DOHH2 (cell line): ENCODE data around the gene EVC2.

ENCODE experiments used
- H3F3A ChIP-seq: fragments of 200-600 bp; sonication (generic), shearing (Covaris generic); 2 replicates; pipeline ENCODE4 v1.6.0; 2016; ENCODE audit warnings: antibody characterized with exemption, mild to moderate bottlenecking; ENCODE audit not compliant: control insufficient read depth, insufficient read depth
- H3K27ac ChIP-seq: fragments of 200-600 bp; sonication (generic); 2 replicates; pipeline ENCODE4 v1.5.1; 2014; ENCODE audit warnings: low read depth, mild to moderate bottlenecking, low read length, moderate library complexity
- H3K27me3 ChIP-seq: fragments of 200-600 bp; sonication (generic); 2 replicates; pipeline ENCODE4 v1.6.1; 2014; ENCODE audit warnings: mild to moderate bottlenecking, low read length, mixed read lengths; ENCODE audit not compliant: control insufficient read depth
- H3K36me3 ChIP-seq: fragments of 200-600 bp; sonication (generic); 2 replicates; pipeline ENCODE4 v1.6.1; 2014; ENCODE audit warnings: mild to moderate bottlenecking, low read length, moderate library complexity, mixed read lengths; ENCODE audit not compliant: control insufficient read depth
- H3K4me1 ChIP-seq: fragments of 200-600 bp; sonication (generic); 2 replicates; pipeline ENCODE4 v1.6.1; 2014; ENCODE audit warnings: mild to moderate bottlenecking, low read length, mixed read lengths; ENCODE audit not compliant: control insufficient read depth
- H3K4me2 ChIP-seq: fragments of 200-600 bp; sonication (generic); 2 replicates; pipeline ENCODE4 v1.6.0; 2014; ENCODE audit warnings: mild to moderate bottlenecking, low read length, moderate library complexity
- H3K4me3 ChIP-seq: fragments of 200-600 bp; sonication (generic); 2 replicates; pipeline ENCODE4 v1.5.1; 2014; ENCODE audit warnings: mild to moderate bottlenecking, low read length, mixed read lengths
- H3K79me2 ChIP-seq: fragments of 200-600 bp; sonication (generic); 2 replicates; pipeline ENCODE4 v1.6.1; 2014; ENCODE audit warnings: mild to moderate bottlenecking, low read length, mixed read lengths; ENCODE audit not compliant: control insufficient read depth
- H3K9me2 ChIP-seq: fragments of 200-600 bp; sonication (generic); replicated peaks from 2 replicates; pipeline ENCODE4 v1.6.1; 2014; ENCODE audit warnings: mild to moderate bottlenecking, low read length, mixed read lengths; ENCODE audit not compliant: control insufficient read depth
- H3K9me3 ChIP-seq: fragments of 200-600 bp; sonication (generic); 2 replicates; pipeline ENCODE4 v1.6.1; 2014; ENCODE audit warnings: antibody characterized with exemption, low read length, mixed read lengths; ENCODE audit not compliant: control insufficient read depth, insufficient read depth
- H4K20me1 ChIP-seq: fragments of 200-600 bp; sonication (generic); 2 replicates; pipeline ENCODE4 v1.6.0; 2014; ENCODE audit warnings: low read depth, mild to moderate bottlenecking, antibody characterized with exemption, low read length, moderate library complexity; ENCODE audit not compliant: control insufficient read depth, insufficient read depth
- CTCF ChIP-seq: fragments of 200-600 bp; sonication (generic); IDR thresholded peaks from one replicate; pipeline ENCODE4 v1.5.1; 2014; ENCODE audit warnings: antibody characterized with exemption, mild to moderate bottlenecking, low read depth, low read length; ENCODE audit not compliant: poor library complexity, severe bottlenecking
- EZH2phosphoT487 ChIP-seq: fragments of 200-600 bp; sonication (generic); IDR thresholded peaks from 2 replicates; pipeline ENCODE4 v1.6.1; 2017; ENCODE audit warnings: borderline replicate concordance, mild to moderate bottlenecking, antibody characterized with exemption, low read length, moderate library complexity, mixed read lengths

Gene EVC2

GRCh38 chr4:5527211-5527610, 181.1 kb downstream of the EVC2 start:
- Histone ChIP-seq H3K4me1 (no peaks in the 10 kb centered on the region), H4K20me1 (no peaks in the 10 kb centered on the region), H3K27me3 (no peaks in the 10 kb centered on the region), H3K27ac (no peak overlapping the region), H3F3A (no peaks in the 10 kb centered on the region), H3K4me3 (no peak overlapping the region), H3K36me3 (no peaks in the 10 kb centered on the region), H3K79me2 (no peaks in the 10 kb centered on the region), H3K4me2 (no peak overlapping the region), H3K9me2 (no peaks in the 10 kb centered on the region), H3K9me3 (no peaks in the 10 kb centered on the region)
- TF ChIP-seq CTCF (no peak), EZH2phosphoT487 (no peak)

GRCh38 chr4:5526080-5526846, 182.1 kb downstream of the EVC2 start:
- no peaks in the 10 kb centered on the region for H3K36me3 ChIP-seq
- H4K20me1 ChIP-seq = no peaks in the 10 kb centered on the region
- no peak overlapping the region for H3K4me3 ChIP-seq
- no peaks in the 10 kb centered on the region for H3K4me1 ChIP-seq
- H3K27ac ChIP-seq = no peak overlapping the region
- H3F3A ChIP-seq = no peaks in the 10 kb centered on the region
- no peaks in the 10 kb centered on the region for H3K79me2 ChIP-seq
- H3K4me2 ChIP-seq = no peak overlapping the region
- H3K27me3 ChIP-seq = no peaks in the 10 kb centered on the region
- TF ChIP-seq EZH2phosphoT487 = no peak
- TF ChIP-seq CTCF = no peak
- H3K9me3 ChIP-seq = no peaks in the 10 kb centered on the region
- H3K9me2 ChIP-seq = no peaks in the 10 kb centered on the region

GRCh38 chr4:5524446-5525299, 183.7 kb downstream of the EVC2 start:
- Histone ChIP-seq H3K4me3 (no peak overlapping the region), H3K4me1 (no peaks in the 10 kb centered on the region), H3K9me2 (no peaks in the 10 kb centered on the region), H3K79me2 (no peaks in the 10 kb centered on the region), H3K9me3 (no peaks in the 10 kb centered on the region), H3K27me3 (no peaks in the 10 kb centered on the region), H3K27ac (no peak overlapping the region), H3K36me3 (no peaks in the 10 kb centered on the region), H4K20me1 (no peaks in the 10 kb centered on the region), H3F3A (no peaks in the 10 kb centered on the region), H3K4me2 (no peak overlapping the region)
- TF ChIP-seq CTCF (no peak), EZH2phosphoT487 (no peak)
